ENCODE data around the gene MRLN. TPM values are rescaled to one million over a fixed set of nuclear protein-coding genes. Genes with fewer than 3 reads are reported as not detected.
A peak's percentile ranks its signal among the peaks of the same experiment; 100 is the strongest.

MRLN gene
- total RNA-seq, 4 donors from 2014 or later = not detected

- DNase-seq = no peak
- H3K4me3 ChIP-seq (replicated peaks in 1 of 3) = no peak overlapping the region
- 96 to 97% methylated on average over 6 of the region's 6 CpGs for WGBS, 2 donors
- intact Hi-C loops (cut with DNase I) = no loop called here
- H3K36me3 ChIP-seq = no peaks in the 10 kb centered on the region
- no peak for TF ChIP-seq CTCF (IDR thresholded peaks at IDR 0.05)
- no peak for TF ChIP-seq POLR2A (IDR thresholded peaks at IDR 0.05)
- H3K9me3 ChIP-seq = no peaks in the 10 kb centered on the region
- no peaks in the 10 kb centered on the region for H3K4me1 ChIP-seq
- H3K27ac ChIP-seq = no peak overlapping the region
- H3K27me3 ChIP-seq = no peaks in the 10 kb centered on the region
Observed at GRCh38 chr10:59774451-59774850, 21.2 kb upstream of the MRLN start.

DNA sequence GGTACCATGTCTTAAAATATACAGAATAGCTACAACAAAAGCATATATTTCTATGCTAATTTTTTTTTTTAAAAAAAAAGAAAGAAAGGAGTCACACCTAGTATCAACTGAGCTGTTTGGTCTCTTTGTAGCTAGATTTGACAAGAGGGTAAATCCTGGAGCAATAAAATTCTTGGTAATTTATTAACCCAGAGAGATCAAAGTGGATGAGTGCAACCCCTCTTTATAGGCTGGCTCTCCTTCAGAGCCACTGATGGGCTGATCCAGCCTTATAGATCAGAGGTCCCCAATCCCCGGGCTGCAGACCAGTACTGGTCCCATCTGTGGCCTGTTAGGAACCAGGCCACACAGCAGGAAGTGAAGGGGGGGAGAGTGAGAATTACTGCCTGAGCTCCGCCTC, 19.8 kb upstream of the MRLN start:
- WGBS, 2 donors = 100% methylated on average over 2 of the region's 2 CpGs
- TF ChIP-seq POLR2A (IDR thresholded peaks at IDR 0.05) (no peak), CTCF (IDR thresholded peaks at IDR 0.05) (no peak)
- no peaks in the 10 kb centered on the region for H3K36me3 ChIP-seq

GRCh38 chr10:59771162-59771807, 18.0 kb upstream of the MRLN start:
- Histone ChIP-seq H3K9me3 (no peaks in the 10 kb centered on the region), H3K27ac (no peak overlapping the region), H3K27me3 (no peaks in the 10 kb centered on the region), H3K4me1 (no peaks in the 10 kb centered on the region), H3K4me3 (replicated peaks in 1 of 3) (no peak overlapping the region), H3K36me3 (no peaks in the 10 kb centered on the region)
- TF ChIP-seq POLR2A (IDR thresholded peaks at IDR 0.05) = no peak
- no peak for TF ChIP-seq CTCF (IDR thresholded peaks at IDR 0.05)
- intact Hi-C loops (cut with DNase I) = no loop called here
- WGBS, 2 donors = 92 to 96% methylated on average over 7 of the region's 7 CpGs
- peak; percentile 77 to 79 for DNase-seq

More for the DNA sequence above, 19.8 kb upstream of the MRLN start:
- no peaks in the 10 kb centered on the region for H3K9me3 ChIP-seq
- H3K27me3 ChIP-seq = no peaks in the 10 kb centered on the region
- no peak overlapping the region for H3K27ac ChIP-seq
- no peaks in the 10 kb centered on the region for H3K4me1 ChIP-seq
- H3K4me3 ChIP-seq (replicated peaks in 1 of 3) = no peak overlapping the region
- DNase-seq = no peak
- intact Hi-C loops (cut with DNase I) = no loop called here

DNA sequence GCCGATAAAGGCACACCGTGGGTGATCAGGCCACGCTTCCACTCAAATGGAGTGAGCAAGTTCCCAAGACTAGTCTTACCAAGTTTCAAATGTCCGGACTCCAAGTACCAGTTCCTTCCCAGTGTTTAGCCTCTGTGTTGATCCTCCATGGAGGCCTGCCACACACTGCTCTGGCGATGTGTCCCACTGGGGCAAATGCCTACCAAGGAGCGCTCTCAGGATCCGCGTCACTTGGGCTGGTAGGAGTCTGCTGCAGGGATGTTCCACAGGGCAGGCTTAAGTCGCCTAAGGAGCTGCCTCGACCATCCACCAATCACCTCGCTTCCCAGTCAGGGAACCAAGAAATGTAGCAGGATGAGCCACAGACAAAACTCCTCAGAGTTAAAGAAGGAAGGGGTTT, 17.4 kb upstream of the MRLN start:
- intact Hi-C loops (cut with DNase I) = no loop called here
- Histone ChIP-seq H3K4me1 (no peaks in the 10 kb centered on the region), H3K27me3 (no peaks in the 10 kb centered on the region), H3K9me3 (no peaks in the 10 kb centered on the region), H3K4me3 (replicated peaks in 1 of 3) (no peak overlapping the region), H3K36me3 (no peaks in the 10 kb centered on the region), H3K27ac (no peak overlapping the region)
- DNase-seq = no peak
- TF ChIP-seq POLR2A (IDR thresholded peaks at IDR 0.05) (no peak), CTCF (IDR thresholded peaks at IDR 0.05) (no peak)
- WGBS, 2 donors = 96 to 98% methylated on average over 11 of the region's 11 CpGs

- peaks cover 4 to 5% of the 10 kb centered on the region in 2 donors for H3K4me1 ChIP-seq
- H3K27ac ChIP-seq = no peak overlapping the region
- no peak for DNase-seq
- WGBS, 2 donors = 47 to 66% methylated on average over 2 of the region's 2 CpGs
- H3K36me3 ChIP-seq = no peaks in the 10 kb centered on the region
- H3K9me3 ChIP-seq = no peaks in the 10 kb centered on the region
- no peaks in the 10 kb centered on the region for H3K27me3 ChIP-seq
- TF ChIP-seq CTCF (IDR thresholded peaks at IDR 0.05) = no peak
- no peak for TF ChIP-seq POLR2A (IDR thresholded peaks at IDR 0.05)
- H3K4me3 ChIP-seq (replicated peaks in 1 of 3) = no peak overlapping the region
- intact Hi-C loops (cut with DNase I) = no loop called here
Observed at GRCh38 chr10:59762505-59762904, 9.2 kb upstream of the MRLN start.
